WTC11 (cell line): ENCODE measurements around the gene SRCIN1. TPM values are rescaled to one million over a fixed set of nuclear protein-coding genes. Genes with fewer than 3 reads are reported as not detected.

ENCODE experiments used
- ATAC-seq: fragments of 200-7000 bp; cut with Tn5 transposase; 2 replicates; pipeline ENCODE4 v1.10.0; 2021; ENCODE audit warnings: mild to moderate bottlenecking, moderate library complexity
- CTCF ChIA-PET: fragments of 300-600 bp; sonication (Branson Sonifier 250); formaldehyde crosslinking; loops from one replicate; lab custom pipeline; 2021; ENCODE audit warnings: antibody characterized with exemption; lab: Charles Lee
- POLR2A ChIA-PET: fragments of 350-600 bp; sonication (Branson Sonifier 250); formaldehyde crosslinking; loops from one replicate; lab custom pipeline; 2021; ENCODE audit warnings: antibody characterized with exemption; lab: Charles Lee
- DNase-seq: peaks from one replicate; pipeline ENCODE4 v3.0.0; 2021; ENCODE audit warnings: low spot score
- H3K27ac Mint-ChIP-seq: 2 replicates; pipeline ENCODE4 v1.8.0; 2021; ENCODE audit warnings: mixed read lengths
- H3K27me3 Mint-ChIP-seq: 2 replicates; pipeline ENCODE4 v1.8.0; 2021; ENCODE audit warnings: low read depth, mild to moderate bottlenecking, moderate library complexity, mixed read lengths
- H3K36me3 Mint-ChIP-seq: 2 replicates; pipeline ENCODE4 v1.8.0; 2021; ENCODE audit warnings: mixed read lengths
- H3K4me1 Mint-ChIP-seq: 2 replicates; pipeline ENCODE4 v1.8.0; 2022; ENCODE audit warnings: mixed read lengths
- H3K4me3 Mint-ChIP-seq: 2 replicates; pipeline ENCODE4 v1.8.0; 2021; ENCODE audit warnings: mild to moderate bottlenecking, moderate library complexity, mixed read lengths
- H3K9me3 Mint-ChIP-seq: 2 replicates; pipeline ENCODE4 v1.8.0; 2021; ENCODE audit warnings: mixed read lengths
- AR ChIP-seq: fragments of 250-450 bp; sonication (Bioruptor Pico); IDR thresholded peaks from 2 replicates; pipeline ENCODE4 v1.9.0; 2021; ENCODE audit warnings: mild to moderate bottlenecking
- ATF3 ChIP-seq: sonication (generic); formaldehyde crosslinking; conservative IDR thresholded peaks from 2 replicates; pipeline ENCODE4 v1.8.1; 2022; ENCODE audit warnings: mild to moderate bottlenecking, missing genetic modification reagents
- CREB1 ChIP-seq: sonication (generic); formaldehyde crosslinking; IDR thresholded peaks from 2 replicates; pipeline ENCODE4 v1.8.0; 2023; ENCODE audit warnings: mild to moderate bottlenecking, missing genetic modification reagents
- ESRRA ChIP-seq: sonication (generic); formaldehyde crosslinking; IDR thresholded peaks from 2 replicates; pipeline ENCODE4 v1.8.1; 2022; ENCODE audit warnings: mild to moderate bottlenecking, missing genetic modification reagents, borderline replicate concordance
- FOXP4 ChIP-seq: sonication (generic); formaldehyde crosslinking; IDR thresholded peaks from 2 replicates; pipeline ENCODE4 v1.8.0; 2022; ENCODE audit warnings: mild to moderate bottlenecking, missing genetic modification reagents
- GRHL2 ChIP-seq: fragments of 250-450 bp; sonication (Bioruptor Pico); IDR thresholded peaks from 2 replicates; pipeline ENCODE4 v1.8.0; 2022; ENCODE audit warnings: mild to moderate bottlenecking, moderate library complexity; ENCODE audit not compliant: insufficient replicate concordance, severe bottlenecking
- JUN ChIP-seq: sonication (generic); formaldehyde crosslinking; IDR thresholded peaks from 2 replicates; pipeline ENCODE4 v1.8.0; 2023; ENCODE audit warnings: mild to moderate bottlenecking, missing genetic modification reagents
- MAX ChIP-seq: sonication (generic); formaldehyde crosslinking; IDR thresholded peaks from 2 replicates; pipeline ENCODE4 v1.8.0; 2022; ENCODE audit warnings: mild to moderate bottlenecking, missing genetic modification reagents
- MLX ChIP-seq: sonication (generic); formaldehyde crosslinking; IDR thresholded peaks from 2 replicates; pipeline ENCODE4 v1.8.1; 2023; ENCODE audit warnings: mild to moderate bottlenecking, missing genetic modification reagents, moderate library complexity
- RELA ChIP-seq: sonication (generic); formaldehyde crosslinking; IDR thresholded peaks from 2 replicates; pipeline ENCODE4 v1.8.1; 2022; ENCODE audit warnings: missing genetic modification reagents, mild to moderate bottlenecking, borderline replicate concordance
- SMAD3 ChIP-seq: sonication (generic); formaldehyde crosslinking; IDR thresholded peaks from 2 replicates; pipeline ENCODE4 v1.8.0; 2022; ENCODE audit warnings: missing genetic modification reagents, mild to moderate bottlenecking, borderline replicate concordance
- SOX15 ChIP-seq: fragments of 250-450 bp; sonication (Bioruptor Pico); IDR thresholded peaks from 2 replicates; pipeline ENCODE4 v1.9.0; 2021; ENCODE audit warnings: mild to moderate bottlenecking
- SP1 ChIP-seq: sonication (generic); formaldehyde crosslinking; conservative IDR thresholded peaks from 2 replicates; pipeline ENCODE4 v1.8.1; 2022; ENCODE audit warnings: missing genetic modification reagents
- TEAD1 ChIP-seq: sonication (generic); formaldehyde crosslinking; IDR thresholded peaks from 2 replicates; pipeline ENCODE4 v1.8.0; 2022; ENCODE audit warnings: mild to moderate bottlenecking, missing genetic modification reagents
- ZNF219 ChIP-seq: sonication (generic); formaldehyde crosslinking; IDR thresholded peaks from 2 replicates; pipeline ENCODE4 v1.8.0; 2023; ENCODE audit warnings: missing genetic modification reagents, mild to moderate bottlenecking, borderline replicate concordance
- ZNF263 ChIP-seq: sonication (generic); formaldehyde crosslinking; IDR thresholded peaks from 2 replicates; pipeline ENCODE4 v1.8.1; 2022; ENCODE audit warnings: low read depth, mild to moderate bottlenecking, moderate library complexity, missing genetic modification reagents
- ZNF281 ChIP-seq: sonication (generic); formaldehyde crosslinking; IDR thresholded peaks from 2 replicates; pipeline ENCODE4 v1.8.0; 2023; ENCODE audit warnings: mild to moderate bottlenecking, missing genetic modification reagents
- ZNF317 ChIP-seq: sonication (generic); formaldehyde crosslinking; IDR thresholded peaks from 2 replicates; pipeline ENCODE4 v1.8.1; 2023; ENCODE audit warnings: low read depth, mild to moderate bottlenecking, moderate library complexity, missing genetic modification reagents, borderline replicate concordance
- ZSCAN18 ChIP-seq: fragments of 250-450 bp; sonication (Bioruptor Pico); IDR thresholded peaks from 2 replicates; pipeline ENCODE4 v2.1.2; 2022; ENCODE audit warnings: mild to moderate bottlenecking, moderate library complexity
- total RNA-seq: library from RNA; stranded (reverse); gene quantifications from 3 replicates; pipeline ENCODE4 v1.2.3, GENCODE V29; 2021

Gene SRCIN1
- total RNA-seq, 1 experiment from 2014 or later: 17.3 TPM

- TF ChIP-seq JUN (no peak), GRHL2 (CRISPR knock-in tag) (no peak), TEAD1 (CRISPR knock-in tag) (no peak)
Observed at GRCh38 chr17:38545531-38546225, 60.1 kb downstream of the SRCIN1 start (continued).

GRCh38 chr17:38544839-38545209, 60.9 kb downstream of the SRCIN1 start:
- DNase-seq (peak; percentile 43), ATAC-seq (peak; percentile 20; the same call in 1 of the 2 replicates)
- Mint-ChIP-seq H3K27ac (no peak overlapping the region), H3K4me1 (peaks cover 18% of the 10 kb centered on the region), H3K36me3 (no peaks in the 10 kb centered on the region), H3K9me3 (no peaks in the 10 kb centered on the region), H3K27me3 (peaks cover 2% of the 10 kb centered on the region; the same call in 1 of the 2 replicates), H3K4me3 (no peak overlapping the region)
- CTCF ChIA-PET: interaction anchor here (1.0 to 19.6 kb wide), 15 partner anchors 10 to 123 kb away, joined by 3 to 341 read pairs (median 5); no protein-coding TSS in a partner anchor
- POLR2A ChIA-PET: interaction anchor here (1.6 kb wide), 1 partner anchor 36 kb away, joined by 6 read pairs; no protein-coding TSS in a partner anchor
- no peak for TF ChIP-seq ESRRA (CRISPR knock-in tag)

- POLR2A ChIA-PET: interaction anchor here (1.6 kb wide), 1 partner anchor 35 kb away, joined by 6 read pairs; no protein-coding TSS in a partner anchor
- H3K27me3 Mint-ChIP-seq: peaks cover 2% of the 10 kb centered on the region; the same call in 1 of the 2 replicates
- no peak for ATAC-seq
- no peak for TF ChIP-seq FOXP4 (CRISPR knock-in tag)
- no peak for TF ChIP-seq MLX
- no peak for TF ChIP-seq ATF3
- no peak for TF ChIP-seq ZNF317
- no peak for TF ChIP-seq CREB1 (CRISPR knock-in tag)
- no peak for TF ChIP-seq SOX15 (CRISPR knock-in tag)
- TF ChIP-seq ZNF281 (CRISPR knock-in tag): no peak
- TF ChIP-seq RELA: no peak
- no peak for TF ChIP-seq AR (CRISPR knock-in tag)
- no peak for TF ChIP-seq MAX
- no peak for TF ChIP-seq ZSCAN18 (CRISPR knock-in tag)
- TF ChIP-seq ZNF219: no peak
- TF ChIP-seq SMAD3 (CRISPR knock-in tag): no peak
- TF ChIP-seq ZNF263 (CRISPR knock-in tag): no peak
- TF ChIP-seq SP1 (CRISPR knock-in tag): no peak
- TF ChIP-seq, all 79 proteins: peak for 0
- Mint-ChIP-seq H3K4me1 (peaks cover 18% of the 10 kb centered on the region), H3K4me3 (no peak overlapping the region), H3K9me3 (no peaks in the 10 kb centered on the region), H3K27ac (no peak overlapping the region), H3K36me3 (no peaks in the 10 kb centered on the region)
- DNase-seq: no peak
- CTCF ChIA-PET: interaction anchor here (0.8 to 19.6 kb wide), 14 partner anchors 10 to 191 kb away, joined by 3 to 341 read pairs (median 4); no protein-coding TSS in a partner anchor
Observed at GRCh38 chr17:38544175-38544838, 61.4 kb downstream of the SRCIN1 start.
